ENCODE measurements around the gene M1AP.
A peak's percentile ranks its signal among the peaks of the same experiment; 100 is the strongest.

Gene M1AP

GRCh38 chr2:74511104-74511989, 136.8 kb downstream of the M1AP start:
- Histone ChIP-seq H3K9me3 (no peaks in the 10 kb centered on the region; the same call in 1 of the 2 replicates), H3K4me3 (ENCODE audit: low read depth, low read length) (no peak overlapping the region), H3K4me1 (peaks cover 11% of the 10 kb centered on the region), H3K27me3 (no peaks in the 10 kb centered on the region), H3K36me3 (peaks cover 22% of the 10 kb centered on the region)
- no peak for DNase-seq
- no peak for TF ChIP-seq CTCF (IDR thresholded peaks at IDR 0.05; ENCODE audit: low read depth, low read length)

GRCh38 chr2:74510272-74510671, 137.9 kb downstream of the M1AP start:
- H3K4me1 ChIP-seq = peaks cover 11% of the 10 kb centered on the region
- no peak overlapping the region for H3K4me3 ChIP-seq (ENCODE audit: low read depth, low read length)
- H3K27me3 ChIP-seq = no peaks in the 10 kb centered on the region
- TF ChIP-seq CTCF (IDR thresholded peaks at IDR 0.05; ENCODE audit: low read depth, low read length) = no peak
- no peaks in the 10 kb centered on the region for H3K9me3 ChIP-seq
- DNase-seq = no peak
- H3K36me3 ChIP-seq = peaks cover 23% of the 10 kb centered on the region

- TF ChIP-seq CTCF (IDR thresholded peaks at IDR 0.05; ENCODE audit: low read depth, low read length) = no peak
- DNase-seq = peak; percentile 91
These were observed 140.1 kb downstream of the M1AP start for GRCh38 chr2:74507926-74508520.

More at GRCh38 chr2:74507926-74508520, 140.1 kb downstream of the M1AP start:
- Histone ChIP-seq H3K9me3 (no peaks in the 10 kb centered on the region), H3K4me3 (ENCODE audit: low read depth, low read length) (peak overlapping the region; percentile 75), H3K27me3 (no peaks in the 10 kb centered on the region), H3K36me3 (peaks cover 26% of the 10 kb centered on the region), H3K4me1 (peaks cover 11% of the 10 kb centered on the region)

All from BE2C (cell line).